NCI-H146 (cell line): Measurements from ENCODE around the gene ACTRT1.

Experiments used
- DNase-seq: peaks from one replicate; lab custom pipeline; 2025; lab: John Stamatoyannopoulos, UW

The ACTRT1 gene

GRCh38 chrX:128052303-128052702 lies at the start of gene ACTRT1:
ACTRT1 (minus strand) TSS chrX:128052403; CDS start chrX:128052206, 197 bp downstream.
- DNase-seq: no peak

- no peak for DNase-seq
These were observed 26.3 kb upstream of the ACTRT1 start for GRCh38 chrX:128078545-128078944.

GRCh38 chrX:128057421-128057820 lies 5.2 kb upstream of the ACTRT1 start:
- DNase-seq: no peak

GRCh38 chrX:128051526-128051925 lies 677 bp downstream of the ACTRT1 start:
- no peak for DNase-seq

- DNase-seq: no peak
These were observed 16.9 kb downstream of the ACTRT1 start for GRCh38 chrX:128035318-128035717.

GRCh38 chrX:128021566-128021965 lies 30.6 kb downstream of the ACTRT1 start:
- no peak for DNase-seq

GRCh38 chrX:128020701-128021100 lies 31.5 kb downstream of the ACTRT1 start:
- no peak for DNase-seq

GRCh38 chrX:128019218-128019617 lies 33.0 kb downstream of the ACTRT1 start:
- DNase-seq: no peak

GRCh38 chrX:128012015-128012414 lies 40.2 kb downstream of the ACTRT1 start:
- DNase-seq: no peak

GRCh38 chrX:128007882-128008281 lies 44.3 kb downstream of the ACTRT1 start:
- no peak for DNase-seq
